ENCODE data around the gene PLS1. TPM values are rescaled to one million over a fixed set of nuclear protein-coding genes. Genes with fewer than 3 reads are reported as not detected.
"Not testable (repeated sequence)": the region's sequence is repeated elsewhere in the genome, so short reads cannot be mapped to it uniquely, and the experiment has no call there.

Gene PLS1
- total RNA-seq, 1 donor from 2014 or later = 14.6 TPM

DNA sequence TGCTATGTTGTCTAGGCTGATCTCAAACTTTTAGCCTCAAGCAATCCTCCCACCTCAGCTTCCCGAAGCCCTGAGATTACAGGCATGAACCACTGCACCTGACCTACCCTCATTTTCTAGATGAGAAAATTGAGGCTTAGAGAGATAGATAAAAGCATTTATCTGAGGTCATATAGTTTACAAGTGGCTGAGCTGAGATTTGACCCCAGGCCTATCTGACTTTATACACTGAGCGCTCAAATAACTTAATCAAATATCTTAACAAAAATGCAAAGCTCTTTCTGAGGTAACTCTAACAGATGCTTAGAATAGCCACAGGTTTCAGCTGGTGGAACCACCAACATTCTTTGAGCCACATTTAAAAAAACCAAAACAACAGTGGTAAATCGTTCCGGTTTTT is 5.5 kb downstream of the PLS1 start:
- no peak overlapping the region for H3K27ac Mint-ChIP-seq
- H3K36me3 Mint-ChIP-seq = peaks cover 10% of the 10 kb centered on the region
- H3K4me1 Mint-ChIP-seq (ENCODE audit: unreplicated experiment) = peaks cover 9% of the 10 kb centered on the region
- TF ChIP-seq, protein P1, sequence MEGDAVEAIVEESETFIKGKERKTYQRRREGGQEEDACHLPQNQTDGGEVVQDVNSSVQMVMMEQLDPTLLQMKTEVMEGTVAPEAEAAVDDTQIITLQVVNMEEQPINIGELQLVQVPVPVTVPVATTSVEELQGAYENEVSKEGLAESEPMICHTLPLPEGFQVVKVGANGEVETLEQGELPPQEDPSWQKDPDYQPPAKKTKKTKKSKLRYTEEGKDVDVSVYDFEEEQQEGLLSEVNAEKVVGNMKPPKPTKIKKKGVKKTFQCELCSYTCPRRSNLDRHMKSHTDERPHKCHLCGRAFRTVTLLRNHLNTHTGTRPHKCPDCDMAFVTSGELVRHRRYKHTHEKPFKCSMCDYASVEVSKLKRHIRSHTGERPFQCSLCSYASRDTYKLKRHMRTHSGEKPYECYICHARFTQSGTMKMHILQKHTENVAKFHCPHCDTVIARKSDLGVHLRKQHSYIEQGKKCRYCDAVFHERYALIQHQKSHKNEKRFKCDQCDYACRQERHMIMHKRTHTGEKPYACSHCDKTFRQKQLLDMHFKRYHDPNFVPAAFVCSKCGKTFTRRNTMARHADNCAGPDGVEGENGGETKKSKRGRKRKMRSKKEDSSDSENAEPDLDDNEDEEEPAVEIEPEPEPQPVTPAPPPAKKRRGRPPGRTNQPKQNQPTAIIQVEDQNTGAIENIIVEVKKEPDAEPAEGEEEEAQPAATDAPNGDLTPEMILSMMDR (conservative IDR thresholded peaks at IDR 0.05) = no peak
- peaks cover 5% of the 10 kb centered on the region for H3K27me3 Mint-ChIP-seq
- no peak for DNase-seq (ENCODE audit: extremely low spot score, unreplicated experiment)
- no peak overlapping the region for H3K4me3 Mint-ChIP-seq
- H3K9me3 Mint-ChIP-seq = no peaks in the 10 kb centered on the region

DNA sequence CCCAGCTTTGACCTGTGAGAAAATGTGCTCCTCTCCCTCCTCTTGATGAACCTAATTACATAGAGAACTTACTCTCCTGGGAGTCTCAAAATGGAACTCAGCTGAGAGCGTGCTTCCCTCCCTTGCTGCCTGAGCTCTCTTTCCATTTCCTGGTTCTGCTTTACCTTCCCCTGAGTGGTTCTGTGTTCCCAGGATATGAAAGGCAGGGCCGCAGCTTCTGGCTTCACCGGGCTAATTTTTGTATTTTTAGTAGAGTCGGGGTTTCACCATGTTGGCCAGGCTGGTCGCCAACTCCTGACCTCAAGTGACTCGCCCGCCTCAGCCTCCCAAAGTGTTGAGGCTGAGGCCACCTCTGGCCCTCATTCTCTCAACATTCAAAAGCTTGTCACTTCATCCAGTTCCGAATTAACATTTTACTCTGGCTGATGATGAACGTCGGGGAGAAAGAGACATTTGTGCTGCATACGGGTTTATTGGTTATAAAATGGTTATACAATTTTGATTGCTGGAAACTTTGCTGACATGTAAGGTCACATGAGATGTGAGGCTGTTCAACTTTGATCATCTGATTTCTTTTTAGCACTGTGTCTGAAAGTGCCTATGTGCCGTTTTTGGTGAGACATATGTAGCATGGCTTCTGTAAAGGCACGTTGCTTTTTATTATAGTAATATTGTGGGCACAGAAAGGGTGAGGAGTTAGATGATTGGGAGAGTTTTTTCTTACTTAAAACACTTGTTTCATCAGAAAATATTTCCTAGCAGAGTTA is 6.6 kb downstream of the PLS1 start:
- peaks cover 2% of the 10 kb centered on the region for H3K4me1 Mint-ChIP-seq (ENCODE audit: unreplicated experiment)
- TF ChIP-seq, protein P1 (conservative IDR thresholded peaks at IDR 0.05) = no peak
- no peak for DNase-seq (ENCODE audit: extremely low spot score, unreplicated experiment)
- H3K27ac Mint-ChIP-seq = peak overlapping the region; percentile 4
- no peak overlapping the region for H3K4me3 Mint-ChIP-seq
- no peaks in the 10 kb centered on the region for H3K9me3 Mint-ChIP-seq
- peaks cover 10% of the 10 kb centered on the region for H3K36me3 Mint-ChIP-seq
- H3K27me3 Mint-ChIP-seq = no peaks in the 10 kb centered on the region

DNA sequence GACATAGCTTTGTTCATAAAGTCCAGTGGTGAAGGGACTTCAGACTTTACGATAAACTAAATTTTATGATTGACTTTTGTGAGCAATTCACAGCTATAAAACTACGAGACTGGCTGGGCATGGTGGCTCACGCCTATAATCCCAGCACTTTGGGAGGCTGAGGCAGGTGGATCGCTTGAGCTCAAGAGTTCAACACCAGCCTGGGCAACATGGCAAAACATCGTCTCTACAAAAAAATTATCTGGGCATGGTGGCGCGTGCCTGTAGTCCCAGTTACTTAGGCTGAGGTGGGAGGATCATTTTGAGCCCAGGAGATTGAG is 7.2 kb downstream of the PLS1 start:
- H3K4me3 Mint-ChIP-seq; DNase-seq (ENCODE audit: extremely low spot score, unreplicated experiment); H3K27me3 Mint-ChIP-seq; H3K4me1 Mint-ChIP-seq (ENCODE audit: unreplicated experiment); H3K27ac Mint-ChIP-seq; H3K9me3 Mint-ChIP-seq; H3K36me3 Mint-ChIP-seq: not testable (repeated sequence)

DNA sequence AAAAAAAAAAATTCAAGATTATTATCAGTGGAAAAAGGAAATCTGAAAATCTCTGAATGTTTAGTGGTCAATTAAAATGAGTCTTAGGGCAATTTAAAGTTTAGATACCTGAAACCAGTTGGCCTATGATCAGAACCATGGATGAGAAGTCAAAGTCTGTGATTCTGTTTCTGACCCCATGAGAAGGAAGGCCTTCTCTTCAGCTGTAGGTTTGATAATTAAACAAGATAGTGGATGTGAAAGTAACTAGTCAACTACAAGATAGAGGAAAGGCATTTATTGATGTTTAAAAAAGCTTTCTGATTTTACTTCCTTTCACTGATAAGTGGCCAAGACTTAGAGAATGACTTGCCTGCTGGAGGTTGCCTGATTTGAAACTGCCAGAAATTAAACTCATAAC is 8.7 kb downstream of the PLS1 start:
- no peaks in the 10 kb centered on the region for H3K9me3 Mint-ChIP-seq
- DNase-seq (ENCODE audit: extremely low spot score, unreplicated experiment) = no peak
- no peak overlapping the region for H3K27ac Mint-ChIP-seq
- H3K4me3 Mint-ChIP-seq = no peak overlapping the region
- TF ChIP-seq, protein P1 (conservative IDR thresholded peaks at IDR 0.05) = no peak
- H3K4me1 Mint-ChIP-seq (ENCODE audit: unreplicated experiment) = no peaks in the 10 kb centered on the region
- H3K27me3 Mint-ChIP-seq = no peaks in the 10 kb centered on the region
- peaks cover 6% of the 10 kb centered on the region for H3K36me3 Mint-ChIP-seq

DNA sequence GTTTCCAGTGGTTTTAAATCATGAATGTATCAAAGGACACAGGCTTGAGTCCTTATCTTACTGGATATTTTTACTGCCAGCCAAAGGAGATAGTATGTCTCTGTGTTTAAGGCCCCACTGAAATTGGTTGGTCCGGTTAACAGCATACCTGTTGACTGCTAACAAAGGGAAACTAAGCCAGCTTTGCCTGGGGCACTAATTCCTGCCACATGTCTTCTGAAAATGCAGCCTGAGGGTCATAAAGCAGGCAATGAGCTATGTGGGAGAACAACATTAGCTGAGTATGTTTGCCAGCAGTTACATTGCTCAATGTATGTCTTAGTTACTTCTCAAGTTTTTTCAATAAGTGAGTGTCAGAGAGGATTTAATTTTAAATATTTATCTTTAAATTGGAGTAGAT is 12.4 kb downstream of the PLS1 start:
- no peak overlapping the region for H3K4me3 Mint-ChIP-seq
- H3K9me3 Mint-ChIP-seq = no peaks in the 10 kb centered on the region
- TF ChIP-seq, protein P1 (conservative IDR thresholded peaks at IDR 0.05) = no peak
- no peak overlapping the region for H3K27ac Mint-ChIP-seq
- H3K4me1 Mint-ChIP-seq (ENCODE audit: unreplicated experiment) = no peaks in the 10 kb centered on the region
- no peaks in the 10 kb centered on the region for H3K27me3 Mint-ChIP-seq
- no peaks in the 10 kb centered on the region for H3K36me3 Mint-ChIP-seq
- no peak for DNase-seq (ENCODE audit: extremely low spot score, unreplicated experiment)

DNA sequence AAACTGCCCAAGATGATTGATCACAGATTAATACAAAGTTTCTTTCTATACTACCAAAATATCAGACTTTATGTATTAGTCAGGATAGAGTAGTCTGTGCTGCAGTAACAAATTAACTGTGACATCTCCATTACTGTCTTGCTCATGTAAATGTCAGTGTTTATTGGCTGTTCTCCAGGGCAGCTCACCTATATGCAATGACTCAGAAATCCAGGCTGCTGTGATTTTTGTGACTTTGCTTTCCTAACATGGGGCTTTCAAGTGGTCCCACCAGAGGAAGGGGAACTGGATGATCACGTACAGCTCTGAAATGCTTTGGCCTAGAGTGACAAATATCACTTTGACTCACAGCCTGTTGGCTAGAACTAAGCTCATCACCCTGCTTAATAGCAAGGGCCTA is 12.9 kb downstream of the PLS1 start:
- no peaks in the 10 kb centered on the region for H3K27me3 Mint-ChIP-seq
- TF ChIP-seq, protein P1 (conservative IDR thresholded peaks at IDR 0.05) = no peak
- no peaks in the 10 kb centered on the region for H3K9me3 Mint-ChIP-seq

More for the DNA sequence above, 12.9 kb downstream of the PLS1 start:
- no peak for DNase-seq (ENCODE audit: extremely low spot score, unreplicated experiment)
- H3K36me3 Mint-ChIP-seq = no peaks in the 10 kb centered on the region
- H3K4me3 Mint-ChIP-seq = no peak overlapping the region
- H3K4me1 Mint-ChIP-seq (ENCODE audit: unreplicated experiment) = no peaks in the 10 kb centered on the region
- H3K27ac Mint-ChIP-seq = no peak overlapping the region
